ENCODE measurements around the gene GID4.

The GID4 gene

DNA sequence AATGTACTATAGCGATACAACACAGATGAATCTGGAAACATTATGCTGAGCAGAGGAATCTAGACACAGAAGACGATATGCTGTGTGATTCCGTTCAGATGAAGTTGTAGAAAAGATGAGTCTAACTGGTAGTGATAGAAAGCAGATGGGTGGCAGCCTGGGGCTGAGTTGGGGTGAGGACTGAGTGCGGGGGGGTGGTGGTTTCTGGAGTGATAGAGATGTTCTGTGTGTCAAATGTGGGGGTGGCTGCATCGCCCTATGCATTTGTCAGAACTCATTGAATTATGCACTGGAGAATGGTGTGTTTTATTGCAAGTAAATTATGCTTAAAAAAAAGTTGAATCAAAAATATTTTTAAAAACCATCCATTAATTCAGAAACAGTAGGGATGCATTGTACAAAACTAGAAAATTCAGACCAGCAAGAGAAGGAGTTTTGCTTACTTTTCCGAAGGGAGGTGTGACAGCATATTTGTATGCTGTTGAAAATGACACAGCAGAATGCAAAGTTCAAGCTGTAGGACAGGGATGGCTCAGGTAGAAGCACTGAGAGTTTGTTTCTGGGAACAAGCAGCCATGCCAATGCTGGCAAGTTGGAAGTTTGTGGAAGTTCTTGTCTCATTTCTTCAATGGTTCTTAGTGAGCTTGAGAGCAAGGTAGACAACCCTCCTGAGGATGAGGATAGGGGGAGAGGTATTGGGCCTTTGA lies 35.5 kb downstream of the GID4 start:
- no peak overlapping the region for H3K4me3 ChIP-seq (replicated peaks; ENCODE audit: low read depth, low read length)
- DNase-seq (ENCODE audit: extremely low read depth, low read depth) = no peak
- TF ChIP-seq, protein P1, sequence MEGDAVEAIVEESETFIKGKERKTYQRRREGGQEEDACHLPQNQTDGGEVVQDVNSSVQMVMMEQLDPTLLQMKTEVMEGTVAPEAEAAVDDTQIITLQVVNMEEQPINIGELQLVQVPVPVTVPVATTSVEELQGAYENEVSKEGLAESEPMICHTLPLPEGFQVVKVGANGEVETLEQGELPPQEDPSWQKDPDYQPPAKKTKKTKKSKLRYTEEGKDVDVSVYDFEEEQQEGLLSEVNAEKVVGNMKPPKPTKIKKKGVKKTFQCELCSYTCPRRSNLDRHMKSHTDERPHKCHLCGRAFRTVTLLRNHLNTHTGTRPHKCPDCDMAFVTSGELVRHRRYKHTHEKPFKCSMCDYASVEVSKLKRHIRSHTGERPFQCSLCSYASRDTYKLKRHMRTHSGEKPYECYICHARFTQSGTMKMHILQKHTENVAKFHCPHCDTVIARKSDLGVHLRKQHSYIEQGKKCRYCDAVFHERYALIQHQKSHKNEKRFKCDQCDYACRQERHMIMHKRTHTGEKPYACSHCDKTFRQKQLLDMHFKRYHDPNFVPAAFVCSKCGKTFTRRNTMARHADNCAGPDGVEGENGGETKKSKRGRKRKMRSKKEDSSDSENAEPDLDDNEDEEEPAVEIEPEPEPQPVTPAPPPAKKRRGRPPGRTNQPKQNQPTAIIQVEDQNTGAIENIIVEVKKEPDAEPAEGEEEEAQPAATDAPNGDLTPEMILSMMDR (IDR thresholded peaks at IDR 0.05; ENCODE audit: low read depth, low read length, missing control alignments) = no peak

DNA sequence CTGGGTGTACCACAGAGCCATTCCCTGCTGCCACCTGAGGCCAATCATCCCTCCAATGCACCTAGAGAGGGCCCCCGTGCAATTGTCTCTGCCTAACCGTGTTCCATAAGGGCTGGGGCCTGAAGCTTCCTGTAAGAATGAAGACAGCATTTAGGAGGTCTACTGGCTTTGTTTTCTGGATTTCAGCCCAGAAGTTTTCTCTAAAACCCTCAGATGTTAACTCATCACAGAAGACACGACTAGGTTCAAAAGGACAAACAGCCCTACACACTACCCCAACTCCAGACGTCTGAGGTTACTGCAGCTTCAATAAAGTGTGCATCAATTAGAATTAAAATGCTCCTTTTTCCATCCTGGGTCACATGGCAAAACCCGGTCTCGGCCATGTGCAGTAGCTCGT lies 37.7 kb downstream of the GID4 start:
- DNase-seq (ENCODE audit: extremely low read depth, low read depth) = no peak
- TF ChIP-seq, protein P1 (IDR thresholded peaks at IDR 0.05; ENCODE audit: low read depth, low read length, missing control alignments) = no peak
- no peak overlapping the region for H3K4me3 ChIP-seq (replicated peaks; ENCODE audit: low read depth, low read length)

DNA sequence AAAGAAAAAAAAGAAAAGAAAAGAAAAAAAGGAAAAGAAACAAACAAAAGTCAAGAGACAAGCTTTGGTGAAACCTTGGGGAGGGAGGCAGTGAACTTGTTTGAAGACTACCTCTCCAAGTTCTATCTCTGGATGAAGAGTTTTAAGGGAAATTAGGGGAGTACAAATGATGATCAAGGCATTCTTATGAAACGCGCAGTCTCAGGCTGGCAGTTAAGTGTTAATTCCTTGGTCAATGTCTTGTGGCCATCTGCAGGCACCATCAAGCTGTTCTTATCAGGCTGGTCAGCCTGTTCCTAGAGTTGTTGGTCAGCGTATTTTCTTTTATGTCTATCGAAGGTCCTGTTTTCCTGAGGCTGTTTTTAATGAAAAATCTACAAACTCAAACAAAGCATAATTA lies 40.3 kb downstream of the GID4 start:
- TF ChIP-seq, protein P1 (IDR thresholded peaks at IDR 0.05; ENCODE audit: low read depth, low read length, missing control alignments) = no peak
- no peak overlapping the region for H3K4me3 ChIP-seq (replicated peaks; ENCODE audit: low read depth, low read length)
- no peak for DNase-seq (ENCODE audit: extremely low read depth, low read depth)

DNA sequence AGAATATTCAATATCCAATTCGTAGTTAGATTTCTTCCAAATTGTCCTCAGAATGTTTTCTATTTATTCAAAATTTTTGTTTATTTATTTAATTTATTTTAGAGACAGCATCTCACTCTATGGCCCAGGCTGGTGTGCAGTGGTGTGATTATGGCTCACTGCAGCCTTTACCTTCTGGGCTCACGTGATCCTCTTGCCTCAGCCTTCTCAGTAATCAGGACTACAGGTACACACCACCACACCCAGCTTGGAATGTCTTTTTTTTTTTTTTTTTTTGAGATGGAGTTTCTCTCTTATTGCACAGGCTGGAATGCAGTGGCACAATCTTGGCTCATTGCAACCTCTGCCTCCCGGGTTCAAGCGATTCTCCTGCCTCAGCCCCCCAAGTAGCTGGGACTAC lies 45.0 kb downstream of the GID4 start:
- no peak for DNase-seq (ENCODE audit: extremely low read depth, low read depth)
- no peak overlapping the region for H3K4me3 ChIP-seq (replicated peaks; ENCODE audit: low read depth, low read length)
- TF ChIP-seq, protein P1 (IDR thresholded peaks at IDR 0.05; ENCODE audit: low read depth, low read length, missing control alignments) = no peak

DNA sequence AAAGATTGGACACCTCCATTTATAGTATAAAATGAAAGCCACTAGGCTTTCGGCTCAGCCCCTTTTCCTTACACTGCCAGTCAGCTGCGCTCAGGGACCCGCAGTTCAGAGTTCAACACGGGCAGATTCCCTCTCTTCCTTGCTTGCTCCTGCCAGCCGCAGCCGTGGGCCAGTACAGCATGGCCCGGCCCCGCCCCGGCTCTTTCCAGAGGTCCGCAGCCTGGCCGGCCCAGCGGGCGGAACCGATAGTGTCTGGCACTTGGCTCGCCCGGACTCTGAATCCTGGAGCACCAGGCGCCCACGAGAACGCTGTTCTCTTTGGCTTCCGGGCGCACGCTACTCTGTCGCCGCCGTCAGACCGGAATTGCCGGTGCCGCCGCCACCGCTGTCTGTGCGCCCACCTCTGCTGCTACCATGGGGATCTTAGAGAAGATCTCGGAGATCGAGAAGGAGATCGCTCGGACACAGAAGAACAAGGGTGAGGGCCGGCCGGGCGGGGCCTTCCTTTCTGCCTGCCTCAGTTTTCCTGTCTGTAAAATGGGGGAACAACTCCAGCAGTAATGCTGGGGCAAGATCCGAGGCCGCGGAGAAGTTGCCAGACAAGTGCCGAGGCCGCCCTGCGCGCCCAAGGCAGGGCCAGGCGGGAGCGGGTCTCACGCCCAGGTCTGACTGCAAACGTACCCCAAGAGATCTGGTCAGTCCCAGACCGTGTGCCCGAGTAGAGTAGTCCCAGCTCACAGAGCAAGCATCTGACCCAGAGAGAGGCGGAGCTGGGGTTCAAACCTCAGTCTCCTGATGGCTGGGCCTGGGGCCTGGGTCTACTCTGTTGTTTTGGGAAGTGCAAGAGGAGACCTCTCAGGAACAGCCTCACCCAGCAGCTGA lies 48.6 kb downstream of the GID4 start, which contains the start of gene DRG2:
Gene DRG2, plus strand, starts transcription at position 339 of the 882 bp plus-strand sequence. Its CDS starts 76 bp downstream, at position 415.
- H3K4me3 ChIP-seq (replicated peaks; ENCODE audit: low read depth, low read length) = peak within 1 kb of the TSS; percentile 74
- TF ChIP-seq, protein P1 (IDR thresholded peaks at IDR 0.05; ENCODE audit: low read depth, low read length, missing control alignments) = no peak
- DNase-seq (ENCODE audit: extremely low read depth, low read depth) = peak; percentile 69

DNA sequence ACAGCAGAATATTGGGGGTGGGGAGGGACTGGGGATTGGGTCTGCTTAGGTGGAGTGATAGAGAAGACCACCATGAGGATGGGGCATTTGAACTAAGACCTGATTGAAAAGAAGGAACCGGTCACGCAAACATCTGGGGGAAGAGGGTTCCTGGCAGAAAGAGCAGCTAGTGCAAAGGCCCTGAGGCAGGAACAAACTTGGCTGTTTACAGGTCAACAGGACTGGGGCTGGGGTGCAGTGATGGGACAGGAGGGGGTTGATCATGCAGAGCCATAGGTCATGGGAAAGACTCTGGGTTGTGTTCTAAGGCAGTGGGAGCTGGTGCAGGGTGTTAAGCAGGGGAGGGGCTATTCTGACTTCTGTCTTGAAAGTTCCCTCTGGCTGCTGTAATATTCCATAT lies 50.4 kb downstream of the GID4 start:
- no peak for DNase-seq (ENCODE audit: extremely low read depth, low read depth)
- no peak overlapping the region; the same call in 1 of the 2 replicates for H3K4me3 ChIP-seq (replicated peaks; ENCODE audit: low read depth, low read length)
- TF ChIP-seq, protein P1 (IDR thresholded peaks at IDR 0.05; ENCODE audit: low read depth, low read length, missing control alignments) = no peak

All from HFF-Myc (cell line).